ENCODE data around the gene SPTSSA.

SPTSSA gene

DNA sequence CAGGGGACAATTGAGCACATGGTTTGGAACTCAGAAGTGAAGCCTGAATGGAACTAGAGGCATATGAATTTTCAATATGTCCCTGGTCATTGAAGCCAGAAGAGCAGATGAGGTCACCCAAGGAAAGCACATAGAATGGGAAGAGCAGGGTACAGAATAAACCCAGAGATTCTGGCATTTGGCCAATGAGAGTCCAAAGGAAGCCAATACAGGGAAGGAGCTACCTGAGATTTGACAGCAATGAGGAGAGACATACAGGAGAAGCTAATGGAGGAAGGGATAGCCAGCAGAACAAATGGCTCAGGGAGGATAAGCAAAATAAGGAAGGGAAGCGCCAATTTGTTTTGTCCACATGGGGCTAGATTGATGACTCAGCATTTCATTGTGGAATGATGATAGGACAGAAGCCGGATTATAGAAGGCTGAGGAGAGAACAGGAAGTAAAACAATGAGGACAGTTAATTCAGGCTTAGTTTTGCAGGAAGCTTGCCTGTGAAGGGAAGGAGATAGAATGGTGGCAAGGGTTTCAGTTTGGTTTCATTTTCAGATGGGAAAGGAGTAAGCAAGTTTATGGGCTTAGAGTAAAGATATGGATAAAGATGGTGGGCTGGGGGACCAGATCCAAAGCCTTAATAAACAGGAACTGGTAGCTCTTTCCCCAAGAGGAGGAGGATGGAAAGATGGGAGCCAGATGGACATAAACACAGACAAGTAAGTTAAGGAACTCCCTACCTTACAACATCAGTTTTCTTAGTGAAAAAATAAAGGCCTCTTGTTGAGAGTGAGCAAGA, 3.2 kb upstream of the SPTSSA start (continued):
- TF ChIP-seq ZNF513 (tag by site-specific recombination; IDR thresholded peaks at IDR 0.05) = no peak
- TF ChIP-seq, protein P1, sequence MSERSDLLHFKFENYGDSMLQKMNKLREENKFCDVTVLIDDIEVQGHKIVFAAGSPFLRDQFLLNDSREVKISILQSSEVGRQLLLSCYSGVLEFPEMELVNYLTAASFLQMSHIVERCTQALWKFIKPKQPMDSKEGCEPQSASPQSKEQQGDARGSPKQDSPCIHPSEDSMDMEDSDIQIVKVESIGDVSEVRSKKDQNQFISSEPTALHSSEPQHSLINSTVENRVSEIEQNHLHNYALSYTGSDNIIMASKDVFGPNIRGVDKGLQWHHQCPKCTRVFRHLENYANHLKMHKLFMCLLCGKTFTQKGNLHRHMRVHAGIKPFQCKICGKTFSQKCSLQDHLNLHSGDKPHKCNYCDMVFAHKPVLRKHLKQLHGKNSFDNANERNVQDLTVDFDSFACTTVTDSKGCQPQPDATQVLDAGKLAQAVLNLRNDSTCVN (tag by site-specific recombination; optimal IDR thresholded peaks at IDR 0.05) = no peak
- no peak for TF ChIP-seq ZNF280C (tag by site-specific recombination; IDR thresholded peaks at IDR 0.05)
- TF ChIP-seq, protein P2, sequence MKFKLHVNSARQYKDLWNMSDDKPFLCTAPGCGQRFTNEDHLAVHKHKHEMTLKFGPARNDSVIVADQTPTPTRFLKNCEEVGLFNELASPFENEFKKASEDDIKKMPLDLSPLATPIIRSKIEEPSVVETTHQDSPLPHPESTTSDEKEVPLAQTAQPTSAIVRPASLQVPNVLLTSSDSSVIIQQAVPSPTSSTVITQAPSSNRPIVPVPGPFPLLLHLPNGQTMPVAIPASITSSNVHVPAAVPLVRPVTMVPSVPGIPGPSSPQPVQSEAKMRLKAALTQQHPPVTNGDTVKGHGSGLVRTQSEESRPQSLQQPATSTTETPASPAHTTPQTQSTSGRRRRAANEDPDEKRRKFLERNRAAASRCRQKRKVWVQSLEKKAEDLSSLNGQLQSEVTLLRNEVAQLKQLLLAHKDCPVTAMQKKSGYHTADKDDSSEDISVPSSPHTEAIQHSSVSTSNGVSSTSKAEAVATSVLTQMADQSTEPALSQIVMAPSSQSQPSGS (tag by site-specific recombination; IDR thresholded peaks at IDR 0.05; ENCODE audit: low read depth) = no peak
- TF ChIP-seq ZNF155 (tag by site-specific recombination; IDR thresholded peaks at IDR 0.05) = no peak
- 0 out of 2 replicates have a peak, but pooled peaks have one; percentile 22 for TF ChIP-seq PATZ1 (tag by site-specific recombination; IDR thresholded peaks at IDR 0.05)
- TF ChIP-seq ZBTB8A (tag by site-specific recombination; IDR thresholded peaks at IDR 0.05) = peak; percentile 28; the same call in 1 of the 2 replicates
- no peak for TF ChIP-seq MYNN (tag by site-specific recombination; IDR thresholded peaks at IDR 0.05; ENCODE audit: borderline replicate concordance)
- no peak for TF ChIP-seq ZBTB7A (tag by site-specific recombination; IDR thresholded peaks at IDR 0.05; ENCODE audit: low read depth)
- 0 out of 2 replicates have a peak, but pooled peaks have one; percentile 49 for TF ChIP-seq ZNF133 (tag by site-specific recombination; IDR thresholded peaks at IDR 0.05)
- TF ChIP-seq CTCF (tag by site-specific recombination; IDR thresholded peaks at IDR 0.05) = no peak
- TF ChIP-seq FEZF1 (tag by site-specific recombination; IDR thresholded peaks at IDR 0.05) = no peak
- TF ChIP-seq ZNF701 (tag by site-specific recombination; IDR thresholded peaks at IDR 0.05) = no peak
- no peak for TF ChIP-seq ZNF549 (tag by site-specific recombination; IDR thresholded peaks at IDR 0.05)
- no peak for TF ChIP-seq GLIS1 (tag by site-specific recombination; IDR thresholded peaks at IDR 0.05)
- TF ChIP-seq HOXD13 (CRISPR knock-in tag; IDR thresholded peaks at IDR 0.05; ENCODE audit: borderline replicate concordance) = no peak
- TF ChIP-seq ZNF202 (tag by site-specific recombination; IDR thresholded peaks at IDR 0.05; ENCODE audit: borderline replicate concordance) = no peak
- TF ChIP-seq ZNF214 (tag by site-specific recombination; IDR thresholded peaks at IDR 0.05; ENCODE audit: borderline replicate concordance) = no peak
- TF ChIP-seq ZNF366 (tag by site-specific recombination; conservative IDR thresholded peaks at IDR 0.05) = no peak
- TF ChIP-seq ZFP3 (tag by site-specific recombination; IDR thresholded peaks at IDR 0.05; ENCODE audit: low read depth) = no peak
- TF ChIP-seq ZBTB21 (tag by site-specific recombination; IDR thresholded peaks at IDR 0.05) = 0 out of 2 replicates have a peak, but pooled peaks have one; percentile 40
- TF ChIP-seq ZNF157 (tag by site-specific recombination; IDR thresholded peaks at IDR 0.05) = no peak
- TF ChIP-seq ZNF623 (tag by site-specific recombination; IDR thresholded peaks at IDR 0.05) = 0 out of 2 replicates have a peak, but pooled peaks have one; percentile 15

All from HEK293 (cell line).